T-helper 1 cell treated with Interleukin-12 subunit alpha and Interleukin-12 subunit beta and Interleukin-4 antibody, amounts not matched to agents 30 ng/mL and 1 ng/mL, for 36 hours (primary cell): ENCODE data around the gene USH2A. TPM values are rescaled to one million over a fixed set of nuclear protein-coding genes. Genes with fewer than 3 reads are reported as not detected.

Experiments
- intact Hi-C: fragments of 100-400 bp; cut with micrococcal nuclease; formaldehyde crosslinking; loops from one replicate; pipeline ENCODE4 v1.15.1; 2024
- total RNA-seq: library from RNA; stranded (reverse); gene quantifications from 2 replicates; pipeline ENCODE4 v1.2.3, GENCODE V29; 2022

The USH2A gene
- total RNA-seq, 1 donor from 2014 or later, result not detected

DNA sequence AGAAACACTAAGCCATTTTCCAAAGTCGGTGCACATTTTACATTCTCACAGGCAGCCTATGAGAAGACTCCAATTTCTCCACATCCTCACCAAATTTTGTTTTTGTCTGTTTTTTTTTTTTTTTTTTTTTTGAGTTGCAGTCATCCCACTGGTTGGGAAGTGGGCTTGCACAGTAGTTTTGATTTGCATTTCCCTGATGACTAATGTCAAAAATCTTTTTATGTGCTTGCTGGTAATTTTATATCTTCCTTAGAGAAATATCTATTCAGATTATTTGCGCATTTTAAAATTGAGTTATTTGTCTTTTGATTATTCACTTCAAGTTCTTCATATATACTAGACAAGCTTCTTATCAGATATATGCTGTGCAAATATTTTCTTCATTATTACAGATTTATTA is 141.5 kb downstream of the USH2A start:
- intact Hi-C loops, result no loop called here

DNA sequence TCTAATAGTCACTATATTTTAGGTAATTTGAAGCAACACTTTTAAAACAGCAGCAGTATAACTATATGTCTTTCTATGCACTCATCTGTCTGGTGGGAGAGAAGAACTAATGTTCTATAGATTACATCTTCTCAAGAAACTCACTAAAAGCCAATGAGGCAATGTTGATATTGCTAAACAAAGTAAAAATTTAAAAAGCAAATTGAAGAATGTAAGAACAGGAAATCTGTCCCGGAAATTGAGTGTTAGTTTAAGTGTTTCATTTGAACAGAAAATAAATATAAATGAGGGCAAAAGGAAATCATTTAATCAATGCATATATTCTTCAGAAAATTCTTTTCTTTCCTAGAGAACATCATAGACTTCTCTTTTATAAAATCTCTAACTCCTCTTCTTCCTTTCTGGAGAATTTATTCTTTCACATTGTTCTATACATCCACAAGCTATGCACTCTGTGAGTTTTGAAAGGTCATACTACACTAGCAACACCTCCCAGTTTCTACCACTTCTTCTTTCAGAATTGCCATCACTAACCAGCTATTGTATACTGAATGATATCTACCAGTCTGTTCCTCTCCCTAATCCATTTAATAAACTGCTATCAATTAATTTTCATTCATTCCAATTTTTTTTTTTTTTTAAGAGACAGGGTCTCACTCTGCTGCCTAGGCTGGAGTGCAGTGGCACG is 153.0 kb downstream of the USH2A start:
- intact Hi-C loops, result no loop called here

- intact Hi-C loops, result no loop called here
Observed at GRCh38 chr1:216261631-216262030, 161.6 kb downstream of the USH2A start.

DNA sequence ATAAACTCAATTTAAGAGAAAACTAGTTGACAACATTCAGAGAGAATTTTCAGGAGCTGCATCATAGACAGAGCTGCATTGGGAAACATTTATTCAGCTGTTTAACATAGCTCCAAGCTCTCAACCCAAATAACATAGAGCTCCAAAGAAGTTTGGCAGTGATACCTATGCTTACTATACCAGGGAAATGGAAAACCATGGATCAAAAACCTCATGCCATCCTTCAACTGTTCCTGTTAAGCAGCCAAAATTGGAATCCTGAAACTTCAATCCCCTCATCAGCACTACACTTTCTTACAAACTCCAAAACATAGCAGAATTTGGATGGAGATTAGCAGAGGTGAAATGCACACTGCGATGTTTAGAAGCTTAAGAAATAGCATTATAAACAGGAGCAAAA is 164.4 kb downstream of the USH2A start:
- intact Hi-C loops, result no loop called here

DNA sequence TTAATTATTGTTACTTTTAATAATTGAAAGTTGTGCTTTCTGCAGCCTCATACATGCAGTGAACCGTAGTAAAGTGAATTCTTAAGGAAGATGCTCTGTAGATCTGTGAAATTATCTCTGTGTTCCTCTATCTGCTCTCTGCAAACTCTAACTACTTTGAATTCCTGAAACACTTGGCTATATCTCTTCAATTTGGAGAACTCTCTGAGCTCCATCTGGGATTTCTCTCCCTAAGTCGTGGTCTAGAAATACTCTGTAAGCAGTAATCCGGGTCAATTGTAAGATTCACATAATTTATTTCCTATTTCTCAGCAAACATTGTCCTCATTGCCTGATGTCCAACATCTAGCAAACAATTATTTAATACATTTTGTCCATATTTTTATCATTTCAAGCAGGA is 164.9 kb downstream of the USH2A start:
- intact Hi-C loops, result no loop called here

DNA sequence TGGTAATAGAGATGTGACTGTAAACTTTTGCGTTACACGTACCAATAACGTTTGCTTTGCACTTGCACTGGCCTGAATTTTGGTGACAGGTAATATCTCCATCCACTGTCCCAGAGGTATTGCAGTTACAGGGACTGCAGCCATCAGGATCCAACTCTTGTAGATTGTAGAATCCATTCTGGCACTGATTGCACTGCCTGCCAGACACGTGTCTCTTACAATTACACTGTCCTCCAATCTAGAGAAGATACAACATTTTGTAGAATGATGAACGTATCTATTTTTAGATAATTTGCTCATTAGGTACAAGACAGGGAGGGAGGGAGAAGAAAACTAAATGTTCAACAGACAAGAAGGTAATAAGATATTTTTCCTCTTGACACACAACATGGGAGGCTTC is 172.4 kb downstream of the USH2A start:
- intact Hi-C loops, result no loop called here

GRCh38 chr1:216248628-216249027 is 174.6 kb downstream of the USH2A start:
- intact Hi-C loops, result no loop called here

- intact Hi-C loops, result no loop called here
Observed at GRCh38 chr1:216247937-216248336, 175.3 kb downstream of the USH2A start.

- intact Hi-C loops, result no loop called here
Observed at GRCh38 chr1:216246577-216247203, 176.6 kb downstream of the USH2A start.

- intact Hi-C loops, result no loop called here
Observed at GRCh38 chr1:216238844-216239243, 184.4 kb downstream of the USH2A start.

- intact Hi-C loops, result no loop called here
Observed at GRCh38 chr1:216237927-216238542, 185.2 kb downstream of the USH2A start.

GRCh38 chr1:216224233-216224632 is 199.0 kb downstream of the USH2A start:
- intact Hi-C loops, result no loop called here

GRCh38 chr1:216223486-216223885 is 199.8 kb downstream of the USH2A start:
- intact Hi-C loops, result no loop called here

- intact Hi-C loops, result no loop called here
Observed at GRCh38 chr1:216222288-216222687, 201.0 kb downstream of the USH2A start.

DNA sequence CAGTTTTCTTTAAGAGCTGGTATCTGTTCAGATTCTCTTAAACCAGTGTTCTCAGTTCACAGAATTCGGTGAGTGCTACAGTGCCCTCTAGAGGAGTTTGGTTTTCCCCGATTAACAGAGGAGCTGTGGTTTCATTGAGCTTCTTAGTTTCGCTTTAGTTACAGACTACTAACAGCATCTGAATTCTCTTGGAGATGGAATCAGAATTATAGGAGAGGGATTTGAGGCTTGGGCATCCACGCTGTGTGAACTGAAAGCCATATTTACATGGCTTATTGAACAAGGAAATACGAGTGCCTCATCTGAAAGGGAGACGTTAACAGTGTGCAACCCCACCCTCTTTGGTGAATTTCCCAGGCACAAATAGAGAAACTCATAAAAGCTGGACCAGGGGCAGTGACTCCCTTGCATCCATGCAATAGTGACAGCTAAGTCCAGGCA is 202.0 kb downstream of the USH2A start:
- intact Hi-C loops, result loop anchor here (1.0 kb wide), 1 partner anchor 511 kb away; no protein-coding TSS in a partner anchor

DNA sequence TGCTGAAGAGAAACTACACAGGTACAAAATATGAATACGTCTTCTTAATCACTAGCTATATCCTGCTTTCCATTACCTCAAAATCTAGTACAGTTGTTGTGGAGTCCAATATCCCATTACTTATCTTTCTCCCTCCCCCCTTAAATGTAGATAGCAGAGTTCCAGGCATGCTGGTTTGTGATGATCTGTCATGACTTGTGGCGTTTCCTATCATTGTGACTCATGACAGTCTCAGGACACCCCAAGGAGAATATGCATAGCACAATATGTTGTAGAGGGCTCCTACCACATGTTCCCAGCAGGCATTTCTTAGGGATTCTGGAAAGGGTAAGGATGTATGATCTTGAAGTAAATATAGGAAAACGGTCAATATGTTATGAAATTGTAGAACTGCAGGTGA is 206.9 kb downstream of the USH2A start:
- intact Hi-C loops, result no loop called here

GRCh38 chr1:216215169-216215568 is 208.1 kb downstream of the USH2A start:
- intact Hi-C loops, result no loop called here

DNA sequence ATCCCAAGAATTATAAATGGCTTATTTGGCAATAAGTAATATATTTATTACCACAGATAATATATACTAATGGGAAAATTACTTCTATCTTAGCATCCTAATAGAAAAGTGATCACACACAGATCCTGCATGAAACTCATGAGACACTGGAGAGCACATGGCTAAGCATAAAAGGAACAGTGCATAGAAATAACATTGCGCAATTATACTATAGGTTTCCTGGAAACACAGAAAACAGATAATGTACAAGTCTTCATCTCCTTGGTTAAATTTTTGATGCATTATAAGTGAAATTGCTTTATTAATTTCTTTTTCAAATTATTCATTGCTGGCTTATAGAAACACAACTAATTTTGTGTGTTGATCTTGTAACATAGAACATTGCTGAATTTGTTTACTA is 210.4 kb downstream of the USH2A start:
- intact Hi-C loops, result no loop called here

DNA sequence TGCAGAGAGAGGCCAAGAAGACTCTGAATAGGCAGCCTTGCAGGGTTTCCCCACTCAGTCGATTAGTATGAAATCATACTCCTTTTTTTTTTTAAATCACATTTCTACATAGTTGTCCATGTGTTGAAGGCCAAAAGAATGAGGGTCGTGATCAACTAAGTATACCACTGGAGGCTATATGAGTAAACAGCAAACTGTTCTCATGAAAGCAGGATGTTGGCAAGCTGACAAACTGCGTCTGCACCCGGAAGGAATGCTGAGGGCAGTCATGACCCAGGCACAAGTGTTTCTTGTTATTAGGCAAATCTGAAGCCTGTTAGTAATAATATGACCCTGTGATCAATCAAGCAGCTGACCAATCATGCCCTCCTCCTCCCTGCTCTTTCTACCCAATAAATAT is 213.2 kb downstream of the USH2A start:
- intact Hi-C loops, result no loop called here

- intact Hi-C loops, result no loop called here
Observed at GRCh38 chr1:216209125-216209524, 214.1 kb downstream of the USH2A start.

DNA sequence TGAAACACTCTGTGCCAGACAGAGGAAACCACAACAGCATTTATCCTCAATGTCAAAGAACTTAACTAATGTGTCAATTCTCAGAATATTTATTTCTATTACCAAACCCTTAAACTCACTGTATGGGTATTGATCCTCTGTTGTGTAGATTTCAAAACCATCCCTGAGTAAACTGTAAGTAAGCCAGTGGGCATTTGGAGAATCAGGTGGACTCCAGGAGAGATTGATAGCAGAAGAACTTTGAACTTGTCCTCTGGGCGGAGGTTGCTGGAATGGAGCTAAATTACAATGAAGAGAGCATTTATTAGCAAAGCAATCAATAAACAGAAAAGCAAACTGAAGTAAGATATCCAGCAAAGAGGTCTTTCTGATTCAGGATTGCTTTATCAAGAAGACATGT is 216.1 kb downstream of the USH2A start:
- intact Hi-C loops, result no loop called here

DNA sequence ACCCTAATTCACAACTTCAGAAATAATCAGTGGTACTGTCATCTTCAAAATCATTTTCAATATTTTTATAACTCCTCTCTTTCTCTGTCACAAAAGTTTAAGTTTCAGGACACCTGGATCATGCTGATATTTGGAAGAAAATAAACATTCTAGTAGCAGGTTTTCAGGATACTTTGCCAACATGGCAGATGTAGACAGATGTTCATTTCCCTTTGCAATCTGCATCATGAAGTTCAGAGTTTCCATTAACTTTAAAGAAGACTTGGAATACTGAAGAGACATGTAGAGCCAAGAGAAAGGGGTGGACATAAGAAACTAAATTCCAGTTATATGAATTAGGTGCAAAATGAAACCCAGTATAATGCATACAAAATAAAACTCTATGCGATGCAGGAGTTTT is 218.1 kb downstream of the USH2A start:
- intact Hi-C loops, result no loop called here

- intact Hi-C loops, result no loop called here
Observed at GRCh38 chr1:216201946-216202345, 221.3 kb downstream of the USH2A start.
